Stimulated activated CD4-positive, alpha-beta T cell treated with anti-CD3 and anti-CD28 coated beads, TNF-alpha, amount 100 ng/mL, for 4 hours (primary cell): Measurements from ENCODE around the gene DAAM1.

Experiments used
- DNase-seq, 3 experiments: peaks; one replicate each; pipeline ENCODE4 v3.0.0-alpha.2; 2020; ENCODE audit warnings: low read depth in 3 of 3

The DAAM1 gene

GRCh38 chr14:59254911-59255545, 66.6 kb downstream of the DAAM1 start:
- DNase-seq = no peak

GRCh38 chr14:59256331-59256730, 67.9 kb downstream of the DAAM1 start:
- no peak for DNase-seq

- no peak for DNase-seq
Measured at GRCh38 chr14:59261334-59261733, 72.9 kb downstream of the DAAM1 start.

- DNase-seq = no peak
Measured at GRCh38 chr14:59262717-59263454, 74.4 kb downstream of the DAAM1 start.

- DNase-seq = peak in 1 of 3 experiments; percentile 0
Measured at GRCh38 chr14:59265808-59266207, 77.3 kb downstream of the DAAM1 start.

GRCh38 chr14:59267046-59267445, 78.6 kb downstream of the DAAM1 start:
- DNase-seq = no peak

GRCh38 chr14:59268011-59268410, 79.5 kb downstream of the DAAM1 start:
- no peak for DNase-seq

GRCh38 chr14:59268858-59269257, 80.4 kb downstream of the DAAM1 start:
- DNase-seq = no peak

- DNase-seq = no peak
Measured at GRCh38 chr14:59269466-59269865, 81.0 kb downstream of the DAAM1 start.

GRCh38 chr14:59271256-59271655, 82.8 kb downstream of the DAAM1 start:
- no peak for DNase-seq

GRCh38 chr14:59271734-59272133, 83.3 kb downstream of the DAAM1 start:
- DNase-seq = no peak

- no peak for DNase-seq
Measured at GRCh38 chr14:59272633-59273032, 84.2 kb downstream of the DAAM1 start.

- no peak for DNase-seq
Measured at GRCh38 chr14:59273737-59274136, 85.3 kb downstream of the DAAM1 start.

- no peak for DNase-seq
Measured at GRCh38 chr14:59274991-59275391, 86.5 kb downstream of the DAAM1 start.

GRCh38 chr14:59275668-59276067, 87.2 kb downstream of the DAAM1 start:
- DNase-seq = no peak

- no peak for DNase-seq
Measured at GRCh38 chr14:59276235-59276634, 87.8 kb downstream of the DAAM1 start.

- DNase-seq = no peak
Measured at GRCh38 chr14:59277659-59278058, 89.2 kb downstream of the DAAM1 start.

- DNase-seq = no peak
Measured at GRCh38 chr14:59278111-59278510, 89.6 kb downstream of the DAAM1 start.

- DNase-seq = no peak
Measured at GRCh38 chr14:59280961-59281360, 92.5 kb downstream of the DAAM1 start.

GRCh38 chr14:59281609-59282377, 93.3 kb downstream of the DAAM1 start:
- no peak for DNase-seq

- DNase-seq = no peak
Measured at GRCh38 chr14:59282378-59282765, 93.9 kb downstream of the DAAM1 start.

GRCh38 chr14:59283361-59283760, 94.9 kb downstream of the DAAM1 start:
- DNase-seq = no peak

GRCh38 chr14:59284059-59284458, 95.6 kb downstream of the DAAM1 start:
- DNase-seq = no peak
